Epithelial cell of esophagus (primary cell): ENCODE results near the gene TRIP12.
"Not testable (repeated sequence)": the region's sequence is repeated elsewhere in the genome, so short reads cannot be mapped to it uniquely, and the experiment has no call there.

Source experiments
- DNase-seq: peaks from one replicate; pipeline ENCODE4 v3.0.0; 2010; ENCODE audit warnings: low read depth
- H3K4me3 ChIP-seq: 2 replicates; pipeline ENCODE4 v1.5.1; 2011; ENCODE audit warnings: mild to moderate bottlenecking, low read length, control low read depth
- TF ChIP-seq, protein P1 (sequence below): IDR thresholded peaks from 2 replicates; pipeline ENCODE4 v1.5.1; 2011; ENCODE audit warnings: low read depth, mild to moderate bottlenecking, low read length, control low read depth, inconsistent platforms; ENCODE audit not compliant: insufficient read depth; ENCODE audit errors: missing control alignments

The TRIP12 gene

DNA sequence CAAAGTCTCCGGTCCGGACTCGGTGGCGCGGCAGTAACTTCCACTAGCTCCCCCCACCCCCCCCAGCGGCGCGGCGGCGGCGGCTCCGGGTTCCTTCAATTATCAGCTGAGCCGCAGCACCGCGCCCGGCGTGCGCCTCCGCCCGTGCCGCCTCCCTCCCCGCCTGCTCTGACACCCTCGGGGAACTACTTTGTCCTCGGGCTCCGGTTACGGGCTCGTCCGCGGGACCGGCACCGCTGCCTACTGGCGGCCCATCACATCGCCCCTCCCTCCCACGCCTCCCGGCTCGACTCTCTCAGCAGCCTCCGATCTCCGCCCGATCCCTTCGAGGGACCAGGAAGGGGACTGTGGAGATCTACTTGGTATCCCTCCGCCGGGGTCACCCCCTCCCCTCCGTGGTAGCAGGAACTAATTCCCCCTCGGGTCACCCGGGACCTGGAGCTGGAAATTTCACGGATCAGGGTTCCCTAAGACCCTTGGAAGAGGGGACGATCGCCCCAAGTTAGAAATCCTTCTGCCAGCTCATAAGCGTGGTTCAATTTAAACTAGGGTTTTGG, at the start of gene TRIP12:
TRIP12 (minus strand) TSS at position 118 of the 557 bp plus-strand sequence. CDS start 41,930 bp downstream, outside the sequence.
- peak within 1 kb of the TSS; percentile 78 for H3K4me3 ChIP-seq
- peak; percentile 96 for DNase-seq
- TF ChIP-seq, protein P1, sequence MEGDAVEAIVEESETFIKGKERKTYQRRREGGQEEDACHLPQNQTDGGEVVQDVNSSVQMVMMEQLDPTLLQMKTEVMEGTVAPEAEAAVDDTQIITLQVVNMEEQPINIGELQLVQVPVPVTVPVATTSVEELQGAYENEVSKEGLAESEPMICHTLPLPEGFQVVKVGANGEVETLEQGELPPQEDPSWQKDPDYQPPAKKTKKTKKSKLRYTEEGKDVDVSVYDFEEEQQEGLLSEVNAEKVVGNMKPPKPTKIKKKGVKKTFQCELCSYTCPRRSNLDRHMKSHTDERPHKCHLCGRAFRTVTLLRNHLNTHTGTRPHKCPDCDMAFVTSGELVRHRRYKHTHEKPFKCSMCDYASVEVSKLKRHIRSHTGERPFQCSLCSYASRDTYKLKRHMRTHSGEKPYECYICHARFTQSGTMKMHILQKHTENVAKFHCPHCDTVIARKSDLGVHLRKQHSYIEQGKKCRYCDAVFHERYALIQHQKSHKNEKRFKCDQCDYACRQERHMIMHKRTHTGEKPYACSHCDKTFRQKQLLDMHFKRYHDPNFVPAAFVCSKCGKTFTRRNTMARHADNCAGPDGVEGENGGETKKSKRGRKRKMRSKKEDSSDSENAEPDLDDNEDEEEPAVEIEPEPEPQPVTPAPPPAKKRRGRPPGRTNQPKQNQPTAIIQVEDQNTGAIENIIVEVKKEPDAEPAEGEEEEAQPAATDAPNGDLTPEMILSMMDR = no peak

DNA sequence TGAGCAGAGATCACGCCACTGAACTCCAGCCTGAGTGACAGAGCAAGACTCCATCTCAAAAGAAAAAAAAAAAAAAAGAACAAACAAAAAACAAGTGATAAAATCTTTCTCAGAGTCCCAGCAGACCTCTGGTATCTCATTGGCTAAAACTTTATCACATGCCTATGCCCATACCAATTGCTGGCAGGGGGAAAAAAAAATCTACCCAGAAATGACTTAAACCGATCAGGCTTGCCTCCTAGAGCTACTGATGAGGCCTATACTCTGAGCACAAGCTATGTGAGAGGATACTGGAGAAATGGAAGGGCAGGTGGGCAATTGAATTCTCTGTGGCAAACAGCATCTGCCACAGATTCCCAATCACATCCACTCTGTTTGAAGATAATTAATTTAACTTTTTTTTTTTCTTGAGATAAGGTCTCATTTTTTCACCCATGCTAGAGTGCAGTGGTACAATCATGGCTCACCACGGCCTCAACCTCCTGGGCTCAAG, 49.5 kb upstream of the TRIP12 start:
- DNase-seq = no peak
- no peak overlapping the region for H3K4me3 ChIP-seq
- TF ChIP-seq, protein P1 = no peak

DNA sequence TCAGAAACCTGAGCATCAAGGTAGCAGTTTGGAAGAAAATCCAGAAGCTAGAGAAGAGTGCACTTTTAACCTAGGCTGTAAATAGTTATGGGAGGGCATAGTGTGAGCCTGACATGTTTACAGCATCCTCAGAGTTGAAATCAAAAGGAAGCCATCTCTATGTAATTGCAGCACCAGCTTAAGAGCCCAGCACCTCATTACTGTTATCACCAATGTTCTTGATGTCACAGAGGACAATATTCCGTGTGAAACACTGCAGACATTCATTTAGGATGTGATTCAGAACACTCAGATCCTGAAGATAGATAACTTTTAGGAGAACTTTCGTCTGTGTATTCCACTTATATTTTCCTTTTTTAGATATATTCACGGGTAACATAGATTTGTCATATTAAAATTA, 48.6 kb upstream of the TRIP12 start:
- H3K4me3 ChIP-seq = no peak overlapping the region
- TF ChIP-seq, protein P1 = no peak
- DNase-seq = no peak

DNA sequence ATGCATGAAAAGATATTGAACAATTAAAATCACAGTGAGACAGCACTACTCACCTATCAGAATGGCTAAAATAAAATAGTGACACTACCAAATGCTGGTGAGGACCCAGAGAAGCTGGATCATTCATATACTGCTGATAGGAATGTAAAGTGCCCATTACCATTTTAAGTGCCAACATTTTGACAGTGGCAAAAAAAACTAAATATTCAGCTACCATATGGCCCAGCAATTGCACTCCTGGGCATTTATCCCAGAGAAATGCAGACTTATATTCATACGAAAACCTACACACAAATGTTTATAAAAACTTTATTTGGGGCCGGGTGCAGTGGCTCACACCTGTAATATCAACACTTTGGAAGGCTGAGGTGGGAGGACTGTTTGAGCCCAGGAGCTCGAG, 48.1 kb upstream of the TRIP12 start:
- TF ChIP-seq, protein P1 = no peak
- no peak for DNase-seq
- no peak overlapping the region for H3K4me3 ChIP-seq

DNA sequence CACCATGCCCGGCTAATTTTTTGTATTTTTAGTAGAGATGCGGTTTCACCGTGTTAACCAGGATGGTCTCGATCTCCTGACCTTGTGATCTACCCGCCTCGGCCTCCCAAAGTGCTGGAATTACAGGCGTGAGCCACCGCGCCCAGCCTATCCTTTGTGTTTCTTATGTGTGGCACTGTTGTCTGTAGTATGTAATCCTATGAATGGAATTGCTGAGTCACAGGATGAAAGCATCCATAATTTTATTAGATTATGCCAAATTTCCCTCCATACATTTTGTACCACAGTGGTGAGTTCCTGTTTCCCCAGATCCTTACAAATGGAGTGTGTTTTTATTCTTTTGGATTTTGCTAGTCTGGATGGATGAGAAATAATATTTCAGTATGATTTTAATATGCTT, 41.8 kb upstream of the TRIP12 start:
- not testable (repeated sequence) for DNase-seq, H3K4me3 ChIP-seq

DNA sequence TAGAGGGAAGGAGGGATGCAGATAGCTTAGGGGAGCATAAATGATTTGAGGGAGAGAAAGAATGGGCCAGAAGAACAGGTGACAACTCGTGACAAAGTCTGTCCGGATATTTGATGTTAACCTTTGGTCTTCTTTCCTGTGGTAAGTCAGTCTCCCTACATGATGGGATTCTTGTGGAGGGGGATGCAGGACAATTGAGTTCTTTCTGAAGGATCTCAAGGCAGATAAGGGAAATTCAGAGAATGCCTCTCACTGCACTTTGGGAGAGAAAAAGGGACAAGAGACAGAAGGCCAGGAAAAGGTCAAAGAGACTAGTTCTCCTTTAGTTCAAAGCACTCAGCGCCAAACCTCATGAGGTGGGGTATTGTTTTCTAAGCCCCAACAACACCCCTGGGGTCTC, 34.7 kb upstream of the TRIP12 start:
- no peak overlapping the region for H3K4me3 ChIP-seq
- TF ChIP-seq, protein P1 = no peak

DNA sequence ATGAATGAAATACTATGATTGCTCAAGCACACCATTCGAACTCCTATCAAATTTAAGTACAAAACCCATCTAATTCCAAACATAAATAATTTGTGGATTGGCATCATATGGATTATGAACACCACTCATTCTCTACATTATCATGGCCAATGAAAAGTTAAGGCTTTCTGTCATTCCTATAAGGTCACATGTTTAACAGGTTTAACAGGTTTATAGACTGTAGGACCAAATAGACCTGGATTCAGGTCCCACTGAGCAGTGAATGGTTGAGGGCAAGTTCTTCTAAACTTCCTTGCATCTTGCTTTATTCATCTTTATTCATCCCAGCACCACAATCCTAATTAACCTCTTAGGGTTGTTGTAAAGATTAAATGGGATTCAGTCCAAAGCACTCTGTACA, 33.9 kb upstream of the TRIP12 start:
- TF ChIP-seq, protein P1 = no peak
- peak; percentile 36 for DNase-seq
- no peak overlapping the region for H3K4me3 ChIP-seq

More for the DNA sequence above, 34.7 kb upstream of the TRIP12 start:
- no peak for DNase-seq
